Measurements from ENCODE around the gene SETD1A.

The SETD1A gene

DNA sequence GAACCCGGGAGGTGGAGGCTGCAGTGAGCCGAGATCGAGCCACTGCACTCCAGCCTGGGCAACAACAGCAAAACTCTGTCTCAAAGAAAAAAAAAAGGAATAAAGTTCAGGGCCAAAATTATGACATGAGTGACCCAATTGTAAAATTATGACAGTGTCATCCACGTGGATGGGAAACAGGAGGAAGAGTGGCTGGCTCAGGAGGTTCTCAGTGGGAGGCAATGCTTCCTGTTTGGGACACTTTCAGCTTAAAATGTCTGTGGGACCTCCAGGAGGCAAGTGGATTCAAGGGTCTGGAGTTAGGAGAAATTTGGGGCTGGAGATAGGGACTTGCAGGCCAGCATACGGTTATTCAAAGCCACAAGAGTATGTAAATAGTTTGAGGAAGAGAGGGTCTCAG is 67.8 kb downstream of the SETD1A start:
- no peak for DNase-seq

DNA sequence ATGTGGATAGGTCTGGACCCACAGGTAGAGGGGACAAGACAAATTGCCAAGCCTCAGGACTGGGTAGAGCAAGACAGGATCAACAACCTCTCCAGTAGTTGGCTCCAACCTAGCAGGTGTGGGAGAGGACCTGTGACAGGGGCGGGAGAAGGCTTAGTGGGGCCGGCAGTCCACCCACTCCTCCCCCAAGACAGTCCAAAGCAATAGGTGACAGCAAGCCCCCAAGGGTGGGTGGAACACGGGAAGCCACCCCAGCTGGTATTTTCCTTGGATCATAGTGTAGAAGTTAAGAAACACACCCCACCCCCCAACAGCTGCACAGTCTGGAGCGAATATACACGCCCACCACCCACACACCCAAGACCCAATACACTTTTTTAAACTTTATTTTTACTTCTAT is 71.7 kb downstream of the SETD1A start:
- DNase-seq = no peak

DNA sequence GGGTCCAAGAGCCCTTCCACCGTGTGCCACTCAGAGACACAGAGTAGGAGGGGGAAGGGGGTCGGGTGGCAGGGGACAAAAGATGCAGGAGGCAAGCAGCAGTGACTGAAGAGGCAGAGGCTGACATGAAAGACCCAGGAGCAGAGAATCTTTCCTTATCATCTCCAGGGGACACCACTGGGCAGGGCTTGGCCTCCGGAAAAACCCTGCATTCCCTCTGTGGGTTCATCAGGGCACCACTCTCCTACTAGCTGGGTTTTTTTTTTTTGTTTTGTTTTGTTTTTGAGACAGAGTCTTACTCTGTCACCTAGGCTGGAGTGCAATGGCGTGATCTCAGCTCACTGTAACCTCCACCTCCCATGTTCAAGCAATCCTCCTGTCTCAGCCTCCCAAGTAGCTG is 73.7 kb downstream of the SETD1A start:
- DNase-seq = no peak

DNA sequence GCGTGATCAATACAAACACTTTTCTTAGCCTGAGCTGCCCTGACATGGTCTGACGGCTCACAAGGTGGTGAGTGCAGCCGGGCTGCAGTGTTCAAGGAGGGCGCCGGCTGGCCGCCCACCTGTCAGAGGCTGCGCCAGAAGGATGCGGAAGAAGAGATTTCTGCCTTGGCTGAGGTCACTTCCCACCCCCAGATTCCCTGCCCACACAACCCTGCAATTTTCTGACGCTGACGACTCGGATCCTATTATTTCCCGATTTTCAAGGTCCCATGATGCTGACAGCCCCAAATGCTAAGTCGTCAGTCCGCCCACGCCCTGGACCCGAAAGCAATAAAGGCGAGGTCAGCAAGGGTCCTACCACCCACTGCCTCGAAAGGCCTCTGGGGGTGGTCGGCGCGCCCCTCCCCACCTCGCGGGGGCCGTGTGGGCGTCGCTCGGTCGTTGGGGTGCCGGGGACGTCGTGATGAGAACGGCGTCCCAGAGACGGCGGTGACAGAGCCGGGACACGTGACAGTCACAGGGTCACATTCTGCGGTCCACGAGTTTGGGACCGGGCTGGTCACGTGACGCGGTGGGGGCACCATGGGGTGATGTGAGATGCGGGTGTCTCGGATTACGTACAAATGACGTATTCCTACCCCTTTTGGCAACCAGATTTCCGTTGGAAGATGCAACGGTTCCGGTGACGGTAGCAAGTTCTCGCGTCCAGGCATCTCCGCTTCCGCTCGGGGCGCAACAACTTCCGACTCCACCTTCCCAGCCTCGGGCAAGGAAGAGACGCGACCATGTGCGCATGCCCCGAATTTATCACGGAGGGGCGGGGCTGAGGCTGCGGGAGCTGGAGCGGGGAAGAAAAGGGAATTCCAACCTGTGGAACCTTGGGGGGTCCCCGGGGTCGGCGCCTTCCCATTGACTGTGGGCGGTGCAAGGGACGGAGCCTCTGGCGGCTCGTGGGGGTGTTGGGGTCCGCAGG is 75.5 kb downstream of the SETD1A start, which contains the start of gene STX4:
Gene STX4, plus strand, starts transcription at position 823 of the 973 bp plus-strand sequence. CDS start 248 bp downstream, outside the sequence.
- DNase-seq = peak; percentile 97

DNA sequence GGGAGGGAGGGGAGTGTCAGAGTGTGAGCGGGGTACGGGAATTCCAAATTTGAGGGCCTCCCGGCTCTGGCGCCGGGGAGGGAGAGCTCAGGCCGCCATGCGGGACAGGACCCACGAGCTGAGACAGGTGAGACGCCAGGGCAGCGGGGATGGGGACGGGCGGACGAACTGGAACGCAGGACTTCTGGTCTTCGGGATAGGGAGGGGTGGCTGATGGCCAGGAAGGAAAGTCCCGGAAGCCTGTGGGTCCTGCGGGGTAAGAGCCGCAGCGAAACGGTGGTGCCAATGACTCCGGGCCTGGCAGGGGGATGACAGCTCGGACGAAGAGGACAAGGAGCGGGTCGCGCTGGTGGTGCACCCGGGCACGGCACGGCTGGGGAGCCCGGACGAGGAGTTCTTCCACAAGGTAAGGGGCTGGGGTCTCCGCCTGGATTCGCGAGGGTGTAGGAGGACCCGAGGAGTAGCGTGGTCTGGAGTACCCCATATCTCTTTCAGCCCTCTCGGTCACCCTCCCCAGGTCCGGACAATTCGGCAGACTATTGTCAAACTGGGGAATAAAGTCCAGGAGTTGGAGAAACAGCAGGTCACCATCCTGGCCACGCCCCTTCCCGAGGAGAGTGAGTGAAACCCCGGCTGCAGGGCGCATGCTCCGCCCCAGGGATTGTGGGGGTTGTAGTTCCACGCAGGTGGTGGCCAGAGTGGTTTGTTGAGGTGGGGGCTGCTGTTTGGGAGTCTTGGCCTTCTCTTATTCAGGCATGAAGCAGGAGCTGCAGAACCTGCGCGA is 76.3 kb downstream of the SETD1A start:
- DNase-seq = peak; percentile 85

Measured in activated CD4-positive, alpha-beta T cell treated with anti-CD3 and anti-CD28 coated beads, Interleukin-2, amount 50 U/mL, for 1 hour (primary cell).